DMS 273 treated with DMSO at 0.1 percent for 48 hours (cell line): ENCODE measurements around the gene MYO5A.
"Not testable (repeated sequence)": the region's sequence is repeated elsewhere in the genome, so short reads cannot be mapped to it uniquely, and the experiment has no call there.

Experiments
- DNase-seq: peaks from one replicate; lab custom pipeline; 2025; lab: John Stamatoyannopoulos, UW

MYO5A gene

GRCh38 chr15:52462806-52463360 lies 65.8 kb downstream of the MYO5A start:
- DNase-seq, result no peak

GRCh38 chr15:52459701-52460100 lies 69.0 kb downstream of the MYO5A start:
- DNase-seq, result not testable (repeated sequence)

GRCh38 chr15:52459265-52459664 lies 69.4 kb downstream of the MYO5A start:
- DNase-seq, result not testable (repeated sequence)

- DNase-seq, result no peak
These were observed 80.4 kb downstream of the MYO5A start for GRCh38 chr15:52448011-52448890.

- no peak for DNase-seq
These were observed 82.7 kb downstream of the MYO5A start for GRCh38 chr15:52445954-52446353.

- DNase-seq, result no peak
These were observed 83.1 kb downstream of the MYO5A start for GRCh38 chr15:52445553-52445952.

- not testable (repeated sequence) for DNase-seq
These were observed 85.5 kb downstream of the MYO5A start for GRCh38 chr15:52443205-52443604.

GRCh38 chr15:52441841-52442240 lies 86.8 kb downstream of the MYO5A start:
- no peak for DNase-seq

- no peak for DNase-seq
These were observed 87.7 kb downstream of the MYO5A start for GRCh38 chr15:52440946-52441345.

GRCh38 chr15:52440414-52440813 lies 88.3 kb downstream of the MYO5A start:
- DNase-seq, result no peak

- no peak for DNase-seq
These were observed 89.2 kb downstream of the MYO5A start for GRCh38 chr15:52439470-52439869.

- DNase-seq, result not testable (repeated sequence)
These were observed 89.6 kb downstream of the MYO5A start for GRCh38 chr15:52439042-52439441.

GRCh38 chr15:52438047-52438446 lies 90.6 kb downstream of the MYO5A start:
- no peak for DNase-seq

GRCh38 chr15:52437646-52438045 lies 91.0 kb downstream of the MYO5A start:
- no peak for DNase-seq

- DNase-seq, result no peak
These were observed 91.7 kb downstream of the MYO5A start for GRCh38 chr15:52436981-52437380.

GRCh38 chr15:52434885-52435284 lies 93.8 kb downstream of the MYO5A start:
- DNase-seq, result no peak

- no peak for DNase-seq
These were observed 100.4 kb downstream of the MYO5A start for GRCh38 chr15:52428297-52428696.

GRCh38 chr15:52427804-52428203 lies 100.9 kb downstream of the MYO5A start:
- no peak for DNase-seq

- DNase-seq, result no peak
These were observed 103.7 kb downstream of the MYO5A start for GRCh38 chr15:52424856-52425431.

- DNase-seq, result no peak
These were observed 104.8 kb downstream of the MYO5A start for GRCh38 chr15:52423852-52424251.

GRCh38 chr15:52422001-52422400 lies 106.7 kb downstream of the MYO5A start:
- DNase-seq, result no peak

GRCh38 chr15:52421029-52421428 lies 107.7 kb downstream of the MYO5A start:
- DNase-seq, result no peak

- DNase-seq, result no peak
These were observed 109.2 kb downstream of the MYO5A start for GRCh38 chr15:52419494-52419893.
